Measurements from ENCODE around the gene GLP1R.

GRCh38 chr6:39003492-39003891 is 45.1 kb upstream of the GLP1R start:
- TF ChIP-seq CTCF (IDR thresholded peaks at IDR 0.05) (no peak), POLR2A (IDR thresholded peaks at IDR 0.05) (no peak)

All from Peyer's patch (tissue), 4 donors.